Measurements from ENCODE around the gene BRAF. TPM values are rescaled to one million over a fixed set of nuclear protein-coding genes. Genes with fewer than 3 reads are reported as not detected.

The BRAF gene
- total RNA-seq: 10 to 100 TPM; 43.5 to 56.5 (median 49.5) TPM

- Histone ChIP-seq H3K4me3 (peak within 1 kb of the TSS; percentile 97 to 99 (median 98)), H3K9me3 (no peaks in the 10 kb centered on the region), H3K27ac (peak within 1 kb of the TSS; percentile 99 to 100 (median 100)), H3K36me3 (no peaks in the 10 kb centered on the region), H3K4me1 (peaks cover 0 to 41% (median 3%) of the 10 kb centered on the region in 4 donors), H3K27me3 (no peaks in the 10 kb centered on the region)
- peak; percentile 82 to 87 for DNase-seq (ENCODE audit: low spot score in 2 of 2)
- WGBS, 2 donors: 1% methylated on average over 22 to 38 of the region's 56 CpGs
- TF ChIP-seq POLR2A (IDR thresholded peaks at IDR 0.05) (peak in 1 of 2 donors; percentile 45), CTCF (IDR thresholded peaks at IDR 0.05) (peak in 1 of 5 experiments; percentile 21), EP300 (IDR thresholded peaks at IDR 0.05) (peak; percentile 49 to 89)
These were observed at the start of gene BRAF for GRCh38 chr7:140924821-140925421. TSS of gene BRAF (minus strand) at chr7:140924929. CDS start at chr7:140924703, 226 bp downstream.

DNA sequence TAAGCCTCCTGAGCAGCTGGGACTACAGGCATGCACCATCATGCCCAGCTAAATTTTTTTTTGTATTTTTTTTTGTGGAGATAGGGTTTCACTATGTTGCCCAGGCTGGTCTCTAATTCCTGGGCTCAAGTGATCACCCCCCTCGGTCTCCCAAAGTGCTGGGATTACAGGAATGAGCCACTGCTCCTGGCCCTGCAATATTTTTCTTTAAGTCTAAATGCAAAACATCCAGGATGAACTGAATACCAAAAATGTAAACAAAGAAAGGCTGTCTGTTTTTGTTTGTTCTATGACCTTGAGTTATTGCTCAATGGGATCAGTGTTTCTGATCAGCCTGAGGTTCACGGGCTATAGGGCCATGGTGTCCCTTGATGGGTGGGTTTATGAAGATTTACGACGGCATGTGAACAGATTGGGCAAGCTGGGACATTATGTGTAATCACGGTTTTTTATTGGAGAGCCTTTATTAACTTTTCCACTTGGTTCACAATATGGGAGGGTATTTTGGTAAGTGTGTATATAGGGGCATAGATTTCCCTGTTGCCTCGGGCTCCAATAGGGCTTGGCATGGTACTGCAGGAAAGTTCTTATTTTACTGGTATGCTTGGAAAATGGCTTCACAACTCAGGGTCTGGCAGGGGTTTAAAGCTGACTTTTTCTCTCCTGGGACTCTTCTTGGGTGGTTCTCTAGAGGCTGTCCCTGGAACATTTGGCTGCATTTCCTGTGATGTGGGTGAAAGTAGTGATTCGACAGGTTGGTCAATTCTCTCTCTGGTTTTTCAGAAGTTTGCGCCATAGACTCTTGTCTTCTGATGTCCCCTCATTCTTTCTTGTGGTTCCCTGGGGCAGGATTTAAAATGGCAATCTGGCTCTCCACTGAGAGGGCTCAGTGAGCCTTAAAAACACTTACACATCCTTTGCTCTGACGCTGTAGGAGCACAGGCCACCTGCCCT lies 48.4 kb upstream of the BRAF start:
- WGBS, 2 donors: 67 to 71% methylated on average over 9 of the region's 9 CpGs
- no peaks in the 10 kb centered on the region for H3K36me3 ChIP-seq
- H3K4me3 ChIP-seq: no peak overlapping the region
- no peaks in the 10 kb centered on the region for H3K27me3 ChIP-seq
- no peaks in the 10 kb centered on the region for H3K4me1 ChIP-seq
- H3K9me3 ChIP-seq: no peaks in the 10 kb centered on the region
- DNase-seq (ENCODE audit: low spot score in 2 of 2): no peak
- H3K27ac ChIP-seq: no peak overlapping the region
- TF ChIP-seq CTCF (IDR thresholded peaks at IDR 0.05) (no peak), EP300 (IDR thresholded peaks at IDR 0.05) (no peak), POLR2A (IDR thresholded peaks at IDR 0.05) (no peak)

GRCh38 chr7:140972344-140972743 lies 47.6 kb upstream of the BRAF start:
- no peak for DNase-seq (ENCODE audit: low spot score in 2 of 2)
- WGBS, 2 donors: 81 to 85% methylated on average over 2 of the region's 2 CpGs
- Histone ChIP-seq H3K36me3 (no peaks in the 10 kb centered on the region), H3K4me1 (no peaks in the 10 kb centered on the region), H3K27ac (no peak overlapping the region), H3K4me3 (no peak overlapping the region), H3K27me3 (no peaks in the 10 kb centered on the region), H3K9me3 (no peaks in the 10 kb centered on the region)
- TF ChIP-seq POLR2A (IDR thresholded peaks at IDR 0.05) (no peak), EP300 (IDR thresholded peaks at IDR 0.05) (no peak), CTCF (IDR thresholded peaks at IDR 0.05) (no peak)

DNA sequence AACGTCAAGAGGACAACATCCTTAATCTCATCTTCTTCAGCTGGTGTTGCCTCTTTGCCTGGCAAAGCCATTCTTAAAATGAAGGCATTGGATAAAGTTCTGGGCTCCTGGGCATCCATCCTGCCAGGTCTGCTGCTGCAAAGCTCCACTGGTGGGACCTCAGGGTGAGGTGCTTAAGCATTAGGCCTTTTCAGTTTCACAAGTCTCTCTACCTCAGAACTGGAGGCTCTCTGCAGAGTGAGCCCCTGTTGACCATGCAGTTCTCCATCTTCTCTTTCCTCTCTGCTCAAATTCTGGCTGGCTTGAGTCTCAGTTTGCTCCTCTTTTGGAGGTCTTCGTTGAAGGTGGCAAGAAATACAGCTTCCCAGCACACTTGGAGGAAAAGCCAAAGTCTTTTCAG lies 42.7 kb upstream of the BRAF start:
- WGBS, 2 donors: 56% methylated on average over 2 of the region's 2 CpGs
- H3K27ac ChIP-seq: no peak overlapping the region
- H3K4me1 ChIP-seq: no peaks in the 10 kb centered on the region
- DNase-seq (ENCODE audit: low spot score in 2 of 2): no peak
- H3K36me3 ChIP-seq: no peaks in the 10 kb centered on the region
- peaks cover 0 to 6% (median 0%) of the 10 kb centered on the region in 4 donors for H3K9me3 ChIP-seq
- no peak for TF ChIP-seq EP300 (IDR thresholded peaks at IDR 0.05)
- TF ChIP-seq POLR2A (IDR thresholded peaks at IDR 0.05): no peak
- TF ChIP-seq CTCF (IDR thresholded peaks at IDR 0.05): no peak
- H3K4me3 ChIP-seq: no peak overlapping the region
- no peaks in the 10 kb centered on the region for H3K27me3 ChIP-seq

All from tibial nerve (tissue), 4 donors.